Muscle layer of duodenum (tissue), 2 donors: ENCODE results near the gene ARHGAP27.
A peak's percentile ranks its signal among the peaks of the same experiment; 100 is the strongest.
"Not testable (repeated sequence)": the region's sequence is repeated elsewhere in the genome, so short reads cannot be mapped to it uniquely, and the experiment has no call there.

Source experiments
- H3K27ac ChIP-seq: one replicate; pipeline ENCODE4 v1.7.0; 2013; ENCODE audit warnings: mild to moderate bottlenecking, low read length
- H3K27me3 ChIP-seq: one replicate; pipeline ENCODE4 v1.7.0; 2013; ENCODE audit warnings: low read depth, mild to moderate bottlenecking, control low read depth, low read length
- H3K36me3 ChIP-seq, 2 donors: one replicate each; pipeline ENCODE4 v1.7.0; 2013; ENCODE audit warnings: low read length in 2 of 2, control low read depth in 1 of 2, mild to moderate bottlenecking in 1 of 2; ENCODE audit not compliant: insufficient read depth in 2 of 2, control insufficient read depth in 1 of 2
- H3K4me1 ChIP-seq, 2 donors: one replicate each; pipeline ENCODE4 v1.7.0; 2013; ENCODE audit warnings: low read length in 2 of 2, mild to moderate bottlenecking in 2 of 2, control low read depth in 1 of 2, moderate library complexity in 1 of 2; ENCODE audit not compliant: insufficient read depth in 2 of 2, control insufficient read depth in 1 of 2
- H3K4me3 ChIP-seq, 2 donors: one replicate each; pipeline ENCODE4 v1.7.0; 2013; ENCODE audit warnings: low read length in 2 of 2, low read depth in 1 of 2, mild to moderate bottlenecking in 1 of 2
- H3K9me3 ChIP-seq, 2 donors: one replicate each; pipeline ENCODE4 v1.7.0; 2013; ENCODE audit warnings: low read length in 2 of 2, control low read depth in 1 of 2, mild to moderate bottlenecking in 1 of 2; ENCODE audit not compliant: control insufficient read depth in 1 of 2
- donor health status: healthy.

ARHGAP27 gene

DNA sequence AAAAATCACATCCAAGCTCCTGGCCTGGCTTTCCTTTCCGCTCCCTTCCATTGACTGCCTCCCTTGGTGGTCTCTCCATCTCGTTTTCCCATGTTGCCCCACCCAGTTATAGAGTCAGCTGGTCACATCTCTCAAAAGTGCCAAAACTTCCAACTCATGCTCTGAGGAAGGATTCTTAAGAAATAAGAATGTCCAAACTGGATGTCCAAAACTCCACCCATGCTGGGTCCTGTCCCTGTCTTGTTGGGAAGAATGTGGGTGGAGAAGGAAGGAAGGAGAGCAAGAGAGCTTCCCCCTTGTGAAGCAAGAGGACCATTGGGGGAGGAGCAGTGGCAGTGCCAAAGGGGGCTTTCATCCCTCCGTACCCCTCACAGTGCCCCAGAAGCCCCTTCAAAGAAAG, 71.2 kb downstream of the ARHGAP27 start:
- Histone ChIP-seq H3K4me1 (no peaks in the 10 kb centered on the region), H3K9me3 (no peaks in the 10 kb centered on the region), H3K27me3 (no peaks in the 10 kb centered on the region), H3K27ac (no peak overlapping the region), H3K4me3 (no peak overlapping the region), H3K36me3 (no peaks in the 10 kb centered on the region)

DNA sequence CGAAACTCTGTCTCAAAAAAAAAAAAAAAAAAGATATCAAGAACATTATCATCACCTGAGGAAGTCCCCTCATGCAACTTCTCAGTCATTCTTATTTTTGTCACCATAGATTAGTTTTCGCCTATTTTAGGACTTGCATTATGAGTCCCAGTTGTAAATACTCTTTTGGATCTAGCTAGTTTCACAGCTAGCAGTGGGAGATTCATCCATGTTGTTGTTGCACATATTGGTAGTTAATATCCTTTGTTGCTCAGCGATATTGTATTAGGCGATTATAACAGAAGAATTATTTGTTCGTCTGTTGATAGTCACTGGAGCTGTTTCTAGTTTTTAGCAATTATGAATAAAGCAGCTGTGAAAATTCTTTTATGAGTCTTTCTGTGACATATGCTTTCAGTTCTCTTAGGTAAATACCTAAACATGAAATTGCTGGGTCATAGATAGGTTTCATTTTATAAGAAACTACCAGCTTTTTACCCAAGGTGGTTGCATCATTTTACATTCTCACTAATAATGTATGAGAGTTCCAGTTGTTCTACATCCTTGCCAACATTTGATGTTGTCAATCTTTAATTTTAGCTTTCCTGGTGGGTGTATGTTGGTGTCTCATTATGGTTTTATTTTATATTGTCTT, 75.2 kb downstream of the ARHGAP27 start:
- Histone ChIP-seq H3K4me1 (no peaks in the 10 kb centered on the region), H3K27me3 (no peaks in the 10 kb centered on the region), H3K27ac (no peak overlapping the region), H3K9me3 (no peaks in the 10 kb centered on the region), H3K4me3 (no peak overlapping the region), H3K36me3 (no peaks in the 10 kb centered on the region)

DNA sequence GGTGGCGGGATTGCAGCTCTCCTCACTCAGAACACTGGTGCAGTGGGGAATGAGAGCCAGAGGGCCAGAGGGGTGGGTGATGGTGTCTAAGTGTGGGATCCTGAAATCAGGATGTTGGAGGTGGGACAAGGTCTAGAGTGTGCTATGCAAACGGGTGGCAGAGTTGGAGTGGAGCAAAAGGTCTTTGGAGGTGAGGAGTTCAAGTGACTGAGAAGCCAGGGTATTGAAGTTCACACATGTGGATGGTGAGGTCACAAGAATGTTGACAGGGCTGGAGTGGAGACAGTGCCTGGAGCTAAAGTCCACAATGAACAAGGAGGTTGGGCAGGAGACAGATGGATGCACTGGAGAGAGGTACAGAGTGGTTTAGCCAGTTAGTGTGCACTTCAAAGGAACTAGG, 77.6 kb downstream of the ARHGAP27 start:
- H3K36me3 ChIP-seq = no peaks in the 10 kb centered on the region
- no peaks in the 10 kb centered on the region for H3K9me3 ChIP-seq
- H3K4me3 ChIP-seq = no peak overlapping the region
- no peaks in the 10 kb centered on the region for H3K4me1 ChIP-seq
- no peaks in the 10 kb centered on the region for H3K27me3 ChIP-seq
- H3K27ac ChIP-seq = no peak overlapping the region

DNA sequence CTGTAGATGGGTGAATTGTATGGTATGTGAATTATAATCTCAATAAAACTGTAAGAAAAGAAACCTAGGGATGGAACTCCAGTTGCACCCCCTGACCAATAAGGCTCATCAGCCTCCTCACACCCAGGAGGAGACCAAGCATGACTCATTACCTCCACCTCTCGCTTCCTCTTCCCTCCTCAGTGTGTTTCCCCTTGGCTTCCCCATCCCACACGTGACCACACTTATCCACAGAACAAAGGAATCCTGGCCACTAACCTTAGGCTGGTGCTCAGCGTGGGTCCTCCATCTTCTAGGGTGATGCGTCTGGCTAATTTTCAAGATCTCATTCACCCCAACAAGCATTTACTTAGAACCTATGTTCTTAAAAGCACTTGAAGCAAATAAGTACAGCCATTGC, 79.6 kb downstream of the ARHGAP27 start:
- no peaks in the 10 kb centered on the region for H3K9me3 ChIP-seq
- H3K27me3 ChIP-seq = no peaks in the 10 kb centered on the region
- no peaks in the 10 kb centered on the region for H3K36me3 ChIP-seq
- H3K4me3 ChIP-seq = no peak overlapping the region
- no peaks in the 10 kb centered on the region for H3K4me1 ChIP-seq
- no peak overlapping the region for H3K27ac ChIP-seq

DNA sequence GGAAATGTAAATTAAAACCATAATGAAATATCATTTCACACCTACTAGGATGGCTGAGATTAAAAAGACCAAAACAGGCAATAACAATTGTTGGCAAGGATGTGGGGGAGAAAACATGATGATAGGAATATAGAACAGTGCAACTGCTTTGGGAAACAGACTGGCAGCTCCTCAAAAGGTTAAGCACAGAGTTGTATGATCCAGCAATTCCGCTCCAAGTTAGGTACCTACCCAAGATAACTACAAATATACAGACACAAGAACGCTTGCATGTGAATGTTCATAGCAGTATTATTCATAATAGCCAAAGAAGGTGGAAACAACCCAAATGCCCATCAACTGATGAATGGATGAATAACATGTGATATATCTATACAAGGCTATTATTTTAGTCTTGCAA, 80.8 kb downstream of the ARHGAP27 start:
- Histone ChIP-seq H3K4me1 (peaks cover 0 to 2% of the 10 kb centered on the region in 2 donors), H3K27ac (no peak overlapping the region), H3K36me3 (no peaks in the 10 kb centered on the region), H3K27me3 (no peaks in the 10 kb centered on the region), H3K4me3 (no peak overlapping the region), H3K9me3 (no peaks in the 10 kb centered on the region)

DNA sequence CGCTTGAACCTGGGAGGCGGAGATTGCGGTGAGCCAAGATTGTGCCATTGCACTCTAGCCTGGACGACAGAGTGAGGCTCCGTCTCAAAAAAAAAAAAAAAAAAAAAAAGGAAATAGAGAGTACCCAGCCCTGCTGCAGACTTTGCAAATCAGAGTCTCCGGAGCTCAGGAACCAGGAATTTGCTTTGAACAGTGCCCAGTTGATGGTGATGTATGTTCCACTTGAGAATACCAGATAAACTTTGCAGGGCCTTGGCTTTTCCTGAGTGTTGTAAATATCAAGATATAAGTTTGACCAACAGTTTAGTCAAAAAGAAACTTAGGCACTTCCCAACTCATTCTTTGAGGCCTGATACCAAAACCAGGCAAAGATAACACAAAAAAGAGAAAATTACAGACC, 85.2 kb downstream of the ARHGAP27 start:
- H3K27ac ChIP-seq = no peak overlapping the region
- H3K36me3 ChIP-seq = no peaks in the 10 kb centered on the region
- H3K4me1 ChIP-seq = peaks cover 4 to 5% of the 10 kb centered on the region in 2 donors
- no peaks in the 10 kb centered on the region for H3K9me3 ChIP-seq
- H3K27me3 ChIP-seq = no peaks in the 10 kb centered on the region
- no peak overlapping the region for H3K4me3 ChIP-seq

DNA sequence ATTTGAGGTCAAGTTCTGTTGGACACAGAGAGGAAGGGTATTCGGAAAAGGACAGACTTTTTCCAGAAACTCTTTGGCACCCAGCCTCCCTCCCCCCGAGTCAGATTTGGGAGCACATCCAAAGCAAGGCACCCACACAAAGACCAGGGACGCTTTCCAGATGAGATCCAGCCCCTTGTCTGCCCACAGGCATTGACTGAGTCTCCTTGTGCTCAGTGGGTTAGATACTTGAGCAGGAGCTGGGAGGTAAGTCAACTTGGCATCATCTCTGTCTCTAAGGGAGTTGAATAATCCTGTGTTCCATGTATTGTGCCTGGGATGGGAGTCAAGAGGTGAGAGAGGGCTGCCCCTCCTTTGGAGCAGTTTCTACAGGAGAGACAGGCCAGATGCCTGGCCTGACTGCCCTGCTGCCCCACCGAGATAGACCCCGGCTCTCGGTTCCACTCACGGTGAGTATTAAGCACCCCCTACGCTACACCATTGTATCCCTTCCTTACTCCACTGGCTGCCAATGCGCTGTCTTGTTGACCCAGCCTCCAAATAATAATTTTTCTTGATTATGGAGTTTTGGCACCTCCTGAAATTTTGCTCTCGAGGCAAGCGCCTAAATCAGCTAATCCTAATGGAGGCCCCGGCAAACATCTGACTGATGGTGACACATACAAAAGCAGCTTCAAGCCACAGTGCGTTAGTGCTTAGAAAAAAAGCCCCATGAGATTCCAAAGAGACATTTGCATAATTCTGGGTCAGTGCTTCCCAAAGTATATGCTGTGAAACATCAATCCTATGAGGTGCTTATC, 86.3 kb downstream of the ARHGAP27 start:
- H3K4me1 ChIP-seq = peaks cover 4 to 10% of the 10 kb centered on the region in 2 donors
- H3K27ac ChIP-seq = peak overlapping the region; percentile 19
- no peaks in the 10 kb centered on the region for H3K27me3 ChIP-seq
- no peak overlapping the region for H3K4me3 ChIP-seq
- H3K36me3 ChIP-seq = no peaks in the 10 kb centered on the region
- no peaks in the 10 kb centered on the region for H3K9me3 ChIP-seq

DNA sequence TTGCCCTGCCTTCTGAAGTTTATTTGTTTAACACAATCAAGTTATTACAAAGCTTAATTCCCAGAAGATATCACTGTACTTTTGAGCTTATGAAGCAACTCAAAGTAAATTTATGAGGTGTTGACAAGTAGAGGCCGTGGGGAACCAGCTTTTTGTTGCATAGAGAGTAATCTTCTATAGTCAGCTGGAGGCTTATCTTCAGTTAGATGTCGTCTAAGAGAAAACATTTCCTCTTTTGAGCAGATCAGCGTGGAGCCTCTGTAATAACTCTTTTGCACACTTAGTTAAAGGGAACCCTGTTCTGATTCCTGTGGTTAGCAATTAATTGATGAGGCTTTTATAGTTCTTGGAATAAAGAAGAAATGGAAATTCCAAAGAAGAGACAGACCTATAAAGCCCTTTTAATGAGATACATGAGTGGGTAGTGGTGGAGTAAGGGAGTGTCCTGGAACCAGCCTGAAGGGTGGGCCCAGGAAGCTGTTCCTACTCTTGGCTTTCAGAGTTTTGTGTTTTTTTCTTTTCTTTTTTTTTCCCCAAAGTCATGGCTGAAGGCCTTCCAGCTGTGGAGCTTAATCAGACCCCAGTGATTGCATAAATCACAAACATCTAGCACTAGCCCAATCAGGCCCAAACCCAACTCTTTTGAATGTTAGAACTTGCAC, 87.0 kb downstream of the ARHGAP27 start:
- peak overlapping the region; percentile 19 for H3K27ac ChIP-seq
- no peak overlapping the region for H3K4me3 ChIP-seq
- no peaks in the 10 kb centered on the region for H3K9me3 ChIP-seq
- H3K4me1 ChIP-seq = peaks cover 4 to 10% of the 10 kb centered on the region in 2 donors
- H3K36me3 ChIP-seq = no peaks in the 10 kb centered on the region
- H3K27me3 ChIP-seq = no peaks in the 10 kb centered on the region

DNA sequence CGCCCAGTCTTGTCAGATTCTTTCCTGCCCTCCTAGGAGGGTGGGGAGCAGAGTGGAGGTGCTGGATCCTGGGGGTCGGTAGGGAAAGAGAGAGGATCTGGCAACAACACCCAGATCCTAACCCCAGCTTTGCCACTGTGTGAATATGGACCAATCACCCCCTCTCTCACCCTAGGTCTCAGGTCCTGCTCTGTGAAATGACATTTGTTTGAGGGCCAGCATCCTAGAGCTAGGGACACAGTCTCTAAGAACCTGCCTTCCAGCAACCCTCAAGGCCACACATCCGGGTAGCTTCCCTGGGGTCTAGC, 87.5 kb downstream of the ARHGAP27 start:
- Histone ChIP-seq H3K4me1 (peaks cover 4 to 10% of the 10 kb centered on the region in 2 donors), H3K36me3 (no peaks in the 10 kb centered on the region), H3K9me3 (no peaks in the 10 kb centered on the region), H3K27me3 (no peaks in the 10 kb centered on the region), H3K4me3 (no peak overlapping the region), H3K27ac (peak overlapping the region; percentile 6)

DNA sequence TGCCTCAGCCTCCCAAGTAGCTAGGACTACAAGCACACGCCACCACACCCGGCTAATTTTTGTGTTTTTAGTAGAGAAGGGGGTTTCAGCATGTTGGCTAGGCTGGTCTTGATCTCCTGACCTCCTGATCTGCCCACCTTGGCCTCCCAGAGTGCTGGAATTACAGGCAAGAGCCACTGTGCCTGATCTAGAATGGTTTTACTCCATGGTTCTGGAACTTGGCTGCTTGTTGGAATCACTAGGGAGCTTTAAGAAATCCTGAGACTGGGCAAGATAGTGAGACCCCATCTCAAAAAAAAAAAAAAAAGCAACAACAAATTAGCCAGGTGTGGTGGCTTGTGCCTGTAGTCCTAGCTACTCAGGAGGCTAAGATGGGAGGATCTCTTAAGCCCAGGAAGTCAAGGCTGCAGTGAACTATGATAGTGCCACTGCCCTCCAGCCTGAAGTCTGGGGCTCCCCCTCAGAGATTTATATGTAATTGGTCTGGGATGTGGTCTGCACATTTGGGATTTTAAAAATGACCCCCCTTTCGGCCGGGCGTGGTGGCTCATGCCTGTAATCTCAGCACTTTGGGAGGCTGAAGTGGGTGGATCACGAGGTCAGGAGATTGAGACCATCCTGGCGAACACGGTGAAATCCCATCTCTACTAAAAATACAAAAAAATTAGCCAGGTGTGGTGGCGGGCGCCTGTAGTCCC, 88.6 kb downstream of the ARHGAP27 start:
- not testable (repeated sequence) for H3K36me3 ChIP-seq, H3K9me3 ChIP-seq, H3K27me3 ChIP-seq, H3K4me1 ChIP-seq, H3K27ac ChIP-seq, H3K4me3 ChIP-seq
